GM12878 (cell line): Measurements from ENCODE around the gene CLASP1. TPM values are rescaled to one million over a fixed set of nuclear protein-coding genes. Genes with fewer than 3 reads are reported as not detected.
"Not testable (repeated sequence)": the region's sequence is repeated elsewhere in the genome, so short reads cannot be mapped to it uniquely, and the experiment has no call there.

Experiments used
- ATAC-seq: fragments of 200-7000 bp; cut with Tn5 transposase; 3 replicates; pipeline ENCODE4 v1.9.1; 2020; ENCODE audit warnings: mild to moderate bottlenecking, moderate library complexity
- BruUV-seq: library from RNA; stranded (reverse); fragments of 400-500 nt; replicated peaks from 2 replicates; lab custom pipeline; 2021; lab: Mats Ljungman, UMichigan
- CTCF ChIA-PET: fragments of 300-600 bp; sonication (Branson Sonifier 250); formaldehyde crosslinking; extraction: SDS; loops from one replicate; lab custom pipeline; 2021; ENCODE audit warnings: inconsistent platforms; lab: Yijun Ruan, JAX
- POLR2A ChIA-PET: fragments of 350-600 bp; formaldehyde crosslinking; extraction: SDS; loops from one replicate; lab custom pipeline; 2021; ENCODE audit warnings: inconsistent platforms; lab: Charles Lee
- RAD21 ChIA-PET: fragments of 300-600 bp; sonication (Branson Sonifier 250); formaldehyde crosslinking; loops from one replicate; lab custom pipeline; 2023; ENCODE audit warnings: antibody characterized with exemption; ENCODE audit not compliant: unreplicated experiment; lab: Charles Lee
- SMC1A ChIA-PET: fragments of 300-600 bp; sonication (Branson Sonifier 250); formaldehyde crosslinking; loops from one replicate; lab custom pipeline; 2023; ENCODE audit not compliant: unreplicated experiment, uncharacterized antibody; lab: Charles Lee
- DNase-seq: peaks from one replicate; pipeline ENCODE4 v3.0.0-alpha.2; 2011; ENCODE audit warnings: low read depth, low spot score
- FAIRE-seq: peaks from 3 replicates; lab custom pipeline; 2011; peaks lifted over from hg19 to GRCh38; lab: Jason Lieb, UNC
- H2AFZ ChIP-seq: 2 replicates; pipeline ENCODE4 v1.6.0; 2011; ENCODE audit warnings: low read depth, low read length, control low read depth; ENCODE audit not compliant: control insufficient read depth
- H3K27ac ChIP-seq: 2 replicates; pipeline ENCODE4 v1.5.1; 2011; ENCODE audit warnings: control low read depth; ENCODE audit not compliant: control insufficient read depth, insufficient read depth
- H3K27me3 ChIP-seq, 2 experiments: replicated peaks in 1 of 2; 2 replicates each; pipeline versions ENCODE4 v1.6.0 to v1.6.1; 2011; ENCODE audit warnings: low read length in 1 of 2; ENCODE audit not compliant: control insufficient read depth in 2 of 2, insufficient read depth in 2 of 2
- H3K36me3 ChIP-seq, 2 experiments: 2 replicates each; pipeline ENCODE4 v1.5.1; 2011; ENCODE audit warnings: low read length in 1 of 2; ENCODE audit not compliant: control insufficient read depth in 2 of 2, insufficient read depth in 2 of 2
- H3K4me1 ChIP-seq: 2 replicates; pipeline ENCODE4 v1.6.1; 2011; ENCODE audit warnings: mild to moderate bottlenecking, low read length, moderate library complexity, mixed read lengths; ENCODE audit not compliant: control insufficient read depth, insufficient read depth
- H3K4me2 ChIP-seq: 2 replicates; pipeline ENCODE4 v1.6.0; 2011; ENCODE audit warnings: control low read depth; ENCODE audit not compliant: control insufficient read depth, insufficient read depth
- H3K4me3 ChIP-seq: fragments of 200-600 bp; sonication (generic); 2 replicates; pipeline ENCODE4 v1.5.1; 2016
- H3K79me2 ChIP-seq: 2 replicates; pipeline ENCODE4 v1.6.0; 2011; ENCODE audit warnings: low read length; ENCODE audit not compliant: control insufficient read depth, insufficient read depth
- H3K9ac ChIP-seq: 2 replicates; pipeline ENCODE4 v1.8.0; 2011; ENCODE audit warnings: low read length, control low read depth, mixed read lengths; ENCODE audit not compliant: control insufficient read depth, insufficient read depth
- H3K9me3 ChIP-seq: replicated peaks from 3 replicates; pipeline ENCODE4 v1.5.1; 2011; ENCODE audit warnings: mild to moderate bottlenecking, low read length; ENCODE audit not compliant: control insufficient read depth, insufficient read depth
- H4K20me1 ChIP-seq: 2 replicates; pipeline ENCODE4 v1.6.0; 2011; ENCODE audit not compliant: control insufficient read depth, insufficient read depth
- BHLHE40 ChIP-seq, 2 experiments: fragments of 450-650 bp in 1 of 2; IDR thresholded peaks; 2 replicates each; pipeline ENCODE4 v1.6.1; 2011 to 2017; ENCODE audit warnings: low read depth in 2 of 2, borderline replicate concordance in 1 of 2, improper control_type of control experiment in 1 of 2, low read length in 1 of 2, mild to moderate bottlenecking in 1 of 2
- CEBPZ ChIP-seq: fragments of 150-350 bp; IDR thresholded peaks from 2 replicates; pipeline ENCODE4 v1.6.1; 2016; ENCODE audit warnings: low read depth, low read length
- ELK1 ChIP-seq: IDR thresholded peaks from 2 replicates; pipeline ENCODE4 v1.6.1; 2012; ENCODE audit warnings: low read depth, low read length, improper control_type of control experiment
- IKZF2 ChIP-seq, 2 experiments: fragments of 450-650 bp; IDR thresholded peaks; 2 replicates each; pipeline ENCODE4 v1.6.1; 2017; ENCODE audit warnings: mild to moderate bottlenecking in 2 of 2, moderate library complexity in 2 of 2
- IRF3 ChIP-seq: fragments of 450-650 bp; IDR thresholded peaks from 2 replicates; pipeline ENCODE4 v1.6.1; 2014; ENCODE audit warnings: mild to moderate bottlenecking
- RAD51 ChIP-seq: fragments of 450-650 bp; IDR thresholded peaks from 2 replicates; pipeline ENCODE4 v1.6.1; 2016; ENCODE audit warnings: moderate library complexity, mild to moderate bottlenecking, inconsistent platforms
- WGBS: methylation state at CpG from one replicate; pipeline ENCODE4 v1.1.6; 2016; ENCODE audit warnings: low lambda C conversion rate; ENCODE audit not compliant: insufficient replicate concordance, insufficient coverage; ENCODE audit errors: missing lambda C conversion rate; 5-methylcytosine and 5-hydroxymethylcytosine counted together
- in situ Hi-C: fragments of 300-500 bp; cut with MboI; formaldehyde crosslinking; loops from 9 replicates; pipeline ENCODE4 v1.14.3; 2018; ENCODE audit warnings: mixed read lengths
- intact Hi-C: fragments of 100-400 bp; cut with micrococcal nuclease; formaldehyde crosslinking; loops from one replicate; pipeline ENCODE4 v1.14.2; 2022; ENCODE audit not compliant: unreplicated experiment
- polyA plus RNA-seq, 11 experiments: library from polyadenylated mRNA; depleted of rRNA in 4 of 11; unstranded in 6 of 11; stranded (reverse) in 5 of 11; fragments of >200 nt; fragmentation: Nextera tagmentation in 4 of 11; fragmentation: Illumina TruSeq in 1 of 11; extraction: Ambion mirVana in 4 of 11; extraction: Trizol in 1 of 11; gene quantifications; 1 replicate in 1 of 11; 2 replicates in 10 of 11; pipeline versions ENCODE4 v1.2.1 to v1.2.3, GENCODE V29; 2011 to 2016; ENCODE audit warnings: inconsistent platforms in 2 of 11, missing spikeins in 2 of 11, low read depth in 1 of 11
- total RNA-seq, 4 experiments: library from RNA; depleted of rRNA in 3 of 4; stranded (reverse); fragments of >200 nt in 3 of 4; fragmentation: Illumina TruSeq in 1 of 4; extraction: Trizol in 1 of 4; gene quantifications; 2 replicates each; pipeline versions ENCODE4 v1.2.1 to v1.2.3, GENCODE V29; 2013 to 2021

The CLASP1 gene
- total and polyA plus RNA-seq, 10 of the 15 experiments (the other 5 are each of a cell fraction or from before 2014, with no cell fraction given) = 1.4 to 62.4 (median 32.9) TPM

- FAIRE-seq, DNase-seq, H2AFZ ChIP-seq, H3K27ac ChIP-seq, BruUV-seq, ATAC-seq, H3K36me3 ChIP-seq, H3K9ac ChIP-seq, H4K20me1 ChIP-seq, H3K9me3 ChIP-seq, H3K4me3 ChIP-seq, intact Hi-C loops, H3K27me3 ChIP-seq, in situ Hi-C loops, H3K4me2 ChIP-seq: not testable (repeated sequence)
- Histone ChIP-seq H3K79me2 (peaks cover 43% of the 10 kb centered on the region), H3K4me1 (peaks cover 13% of the 10 kb centered on the region)
- 100% methylated on average over 1 of the region's 1 CpG for WGBS
- ChIA-PET CTCF (interaction anchor here (0.9 to 1.0 kb wide), 2 partner anchors 31 to 32 kb away, joined by 3 read pairs; no protein-coding TSS in a partner anchor), SMC1A (interaction anchor here (0.8 to 3.7 kb wide), 6 partner anchors 12 to 84 kb away, joined by 3 to 15 read pairs (median 5); no protein-coding TSS in a partner anchor), POLR2A (interaction anchor here (0.6 to 1.3 kb wide), 2 partner anchors 11 to 158 kb away, joined by 3 to 5 read pairs; no protein-coding TSS in a partner anchor), RAD21 (interaction anchor here (0.7 kb wide), 1 partner anchor 86 kb away, joined by 3 read pairs; no protein-coding TSS in a partner anchor)
Observed at GRCh38 chr2:121563754-121564153, 85.5 kb downstream of the CLASP1 start.

- Histone ChIP-seq H3K4me3 (no peak overlapping the region), H3K79me2 (peaks cover 50% of the 10 kb centered on the region), H3K27ac (peak overlapping the region; percentile 45), H3K4me1 (peaks cover 16% of the 10 kb centered on the region), H3K27me3 (no peaks in the 10 kb centered on the region), H3K36me3 (peaks cover 2% of the 10 kb centered on the region in 2 experiments; a peak in 2 of 4 replicates), H3K9me3 (peaks cover 5% of the 10 kb centered on the region; the same call in 2 of the 3 replicates), H2AFZ (no peak overlapping the region), H4K20me1 (no peaks in the 10 kb centered on the region), H3K9ac (no peak overlapping the region), H3K4me2 (peak overlapping the region; percentile 36; the same call in 1 of the 2 replicates)
- 80% methylated on average over 4 of the region's 4 CpGs for WGBS
- peak; percentile 82 for ATAC-seq
- ChIA-PET SMC1A (interaction anchor here (0.6 to 3.7 kb wide), 10 partner anchors 10 to 87 kb away, joined by 3 to 15 read pairs (median 5); no protein-coding TSS in a partner anchor), RAD21 (interaction anchor here (0.8 to 3.4 kb wide), 6 partner anchors 12 to 86 kb away, joined by 3 to 14 read pairs (median 4); partner anchors contain the start of gene RNU4ATAC), POLR2A (interaction anchor here (0.5 to 1.9 kb wide), 4 partner anchors 9 to 32 kb away, joined by 3 to 6 read pairs (median 4); partner anchors contain the start of gene RNU4ATAC), CTCF (interaction anchor here (0.6 to 0.9 kb wide), 5 partner anchors 12 to 193 kb away, joined by 3 to 4 read pairs (median 3); no protein-coding TSS in a partner anchor)
- intact Hi-C loops (no loop called here), in situ Hi-C loops (no loop called here)
- BruUV-seq = no TSS peak
- no peak for FAIRE-seq
- no peak for DNase-seq
- TF ChIP-seq CEBPZ (no peak), RAD51 (peak; percentile 82), ELK1 (no peak), IRF3 (no peak), IKZF2 (IDR thresholded peaks at IDR 0.05) (peak; percentile 36 to 37; a peak in 1 of 4 replicates), BHLHE40 (IDR thresholded peaks at IDR 0.05; ENCODE audit: borderline replicate concordance in 1 of 2, low read depth in 2 of 2, low read length in 1 of 2) (peak in 1 of 2 experiments; percentile 48; a peak in 1 of 4 replicates)
Observed at GRCh38 chr2:121562269-121563176, 86.7 kb downstream of the CLASP1 start.
